GM12872 (cell line): ENCODE results near the gene TCFL5.
A peak's percentile ranks its signal among the peaks of the same experiment; 100 is the strongest.

ENCODE experiments used
- CTCF ChIP-seq: IDR thresholded peaks from 3 replicates; pipeline ENCODE4 v1.5.1; 2011; ENCODE audit warnings: low read depth, mild to moderate bottlenecking, low read length, moderate library complexity; ENCODE audit not compliant: insufficient read depth

Gene TCFL5

GRCh38 chr20:62792182-62792939 lies 69.3 kb downstream of the TCFL5 start:
- TF ChIP-seq CTCF = no peak

- peak; percentile 95 for TF ChIP-seq CTCF
These were observed 70.1 kb downstream of the TCFL5 start for GRCh38 chr20:62791301-62792181.
